NCI-H1930 (cell line): ENCODE data around the gene COL5A1.

Experiments
- DNase-seq, 2 experiments: peaks; one replicate each; lab custom pipeline; 2025; lab: John Stamatoyannopoulos, UW

COL5A1 gene

DNA sequence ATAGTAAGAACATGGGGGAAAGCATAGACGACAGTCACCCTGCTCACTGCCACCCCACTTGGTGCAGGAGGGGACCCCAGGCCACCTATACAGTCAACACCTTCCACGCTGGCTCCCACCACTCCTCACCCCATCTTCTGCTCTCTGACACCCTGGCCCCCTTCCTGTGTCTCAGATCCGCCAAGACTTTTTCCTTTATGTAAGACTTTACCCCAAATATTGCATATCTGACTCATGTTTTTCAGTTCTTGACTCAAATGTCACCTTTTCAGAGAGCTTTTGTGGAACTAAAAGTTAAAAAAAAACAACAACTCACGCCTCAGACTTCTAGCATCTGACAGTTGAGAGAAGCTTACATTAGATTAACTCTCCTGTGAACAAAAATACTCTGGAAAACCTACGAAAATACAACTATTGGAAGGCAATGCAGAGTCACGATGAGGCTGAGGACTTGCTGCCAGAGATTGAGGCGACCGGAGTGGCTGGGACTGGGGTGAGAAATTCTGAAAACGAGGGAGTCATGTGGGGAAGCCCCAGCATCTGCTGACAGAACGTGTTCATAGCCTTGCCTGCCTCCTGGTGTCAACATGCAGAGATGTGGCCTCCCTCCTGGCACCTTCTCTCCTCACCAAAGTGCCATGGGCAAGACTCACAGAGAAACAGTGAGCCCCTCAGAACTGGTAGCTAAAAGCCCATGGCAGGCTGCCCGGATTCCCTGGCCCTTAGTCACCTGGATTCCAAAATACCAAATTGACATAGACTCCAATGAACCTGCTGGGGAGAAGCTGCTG lies 216.6 kb downstream of the COL5A1 start:
- DNase-seq = no peak

DNA sequence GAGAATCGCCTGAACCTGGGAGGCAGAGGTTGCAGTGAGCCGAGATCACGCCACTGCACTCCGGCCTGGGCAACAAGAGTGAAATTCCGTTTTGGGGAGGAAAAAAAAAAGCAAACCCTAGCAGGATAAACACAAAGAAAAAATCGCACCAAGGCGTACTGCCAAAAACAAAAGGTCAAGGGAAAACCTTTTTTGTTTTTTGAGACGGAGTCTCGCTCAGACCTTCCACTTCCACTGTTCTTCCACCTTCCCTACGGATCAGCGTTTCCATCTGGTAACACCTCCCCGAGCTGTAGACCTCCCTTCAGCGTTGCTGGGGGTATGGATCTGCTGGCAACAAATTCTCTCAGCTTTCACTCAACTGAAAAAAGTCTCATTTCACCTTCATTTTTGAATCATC lies 218.9 kb downstream of the COL5A1 start:
- no peak for DNase-seq

DNA sequence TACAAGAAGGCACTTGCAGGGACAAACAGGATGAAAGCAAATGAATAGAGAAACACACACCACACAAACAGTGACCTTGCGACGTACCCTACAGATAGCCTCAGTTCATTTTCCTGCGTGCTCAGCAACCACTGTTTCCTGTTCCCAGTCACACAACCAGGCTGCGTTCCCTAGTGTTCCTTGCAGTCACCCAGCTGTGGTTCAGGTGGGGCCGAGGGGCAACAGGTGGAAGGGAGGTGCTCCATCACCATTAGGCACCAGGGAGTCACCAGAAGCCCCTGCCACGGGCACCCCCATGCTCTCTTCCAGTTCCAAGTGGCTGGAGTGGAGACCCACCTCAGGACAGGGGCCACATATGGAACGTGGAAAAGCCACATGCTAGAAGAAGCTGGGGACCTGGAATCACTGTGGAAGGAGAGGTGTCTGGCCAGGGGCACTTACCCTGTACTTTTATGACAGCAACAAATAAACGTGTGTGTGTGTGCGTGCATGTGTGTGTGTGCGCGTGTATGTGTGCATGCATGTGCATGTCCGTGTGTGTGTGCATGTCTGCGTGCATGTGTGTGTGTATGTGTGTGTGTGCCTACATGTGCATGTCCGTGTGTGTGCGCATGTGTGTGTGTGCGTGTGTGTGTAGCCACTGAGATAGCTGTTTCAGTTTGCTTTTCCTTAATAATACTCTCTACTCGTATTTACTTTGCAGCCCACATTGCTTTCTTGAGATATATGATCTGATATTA lies 220.2 kb downstream of the COL5A1 start:
- DNase-seq = no peak

DNA sequence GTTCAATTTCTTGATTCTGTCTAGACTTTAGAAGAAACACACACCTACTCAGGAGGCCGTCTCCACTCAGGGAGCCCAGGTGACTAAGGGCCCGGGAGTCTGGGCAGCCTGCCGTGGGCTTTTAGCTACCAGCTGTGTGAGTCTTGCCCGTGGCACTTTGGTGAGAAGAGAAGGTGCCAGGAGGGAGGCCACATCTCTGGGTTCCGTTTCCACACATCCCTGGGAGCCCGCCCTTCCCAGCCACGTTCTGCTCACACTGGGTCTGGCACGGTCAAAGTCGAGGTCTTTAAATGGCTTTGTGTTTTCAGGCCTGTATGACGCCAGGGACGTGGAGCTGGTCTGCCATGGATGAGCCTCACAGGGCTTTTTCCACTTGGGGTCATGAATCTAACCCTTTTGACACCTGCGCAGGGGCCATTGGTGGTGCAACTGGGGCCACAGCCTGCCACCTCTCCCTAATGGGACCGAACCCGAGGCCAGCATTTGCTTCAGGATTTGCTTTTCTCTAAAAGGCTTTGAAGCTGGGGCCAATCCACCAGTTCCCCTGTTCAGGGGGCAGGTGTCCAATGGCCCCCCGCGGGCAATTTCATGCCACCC lies 221.8 kb downstream of the COL5A1 start:
- no peak for DNase-seq

DNA sequence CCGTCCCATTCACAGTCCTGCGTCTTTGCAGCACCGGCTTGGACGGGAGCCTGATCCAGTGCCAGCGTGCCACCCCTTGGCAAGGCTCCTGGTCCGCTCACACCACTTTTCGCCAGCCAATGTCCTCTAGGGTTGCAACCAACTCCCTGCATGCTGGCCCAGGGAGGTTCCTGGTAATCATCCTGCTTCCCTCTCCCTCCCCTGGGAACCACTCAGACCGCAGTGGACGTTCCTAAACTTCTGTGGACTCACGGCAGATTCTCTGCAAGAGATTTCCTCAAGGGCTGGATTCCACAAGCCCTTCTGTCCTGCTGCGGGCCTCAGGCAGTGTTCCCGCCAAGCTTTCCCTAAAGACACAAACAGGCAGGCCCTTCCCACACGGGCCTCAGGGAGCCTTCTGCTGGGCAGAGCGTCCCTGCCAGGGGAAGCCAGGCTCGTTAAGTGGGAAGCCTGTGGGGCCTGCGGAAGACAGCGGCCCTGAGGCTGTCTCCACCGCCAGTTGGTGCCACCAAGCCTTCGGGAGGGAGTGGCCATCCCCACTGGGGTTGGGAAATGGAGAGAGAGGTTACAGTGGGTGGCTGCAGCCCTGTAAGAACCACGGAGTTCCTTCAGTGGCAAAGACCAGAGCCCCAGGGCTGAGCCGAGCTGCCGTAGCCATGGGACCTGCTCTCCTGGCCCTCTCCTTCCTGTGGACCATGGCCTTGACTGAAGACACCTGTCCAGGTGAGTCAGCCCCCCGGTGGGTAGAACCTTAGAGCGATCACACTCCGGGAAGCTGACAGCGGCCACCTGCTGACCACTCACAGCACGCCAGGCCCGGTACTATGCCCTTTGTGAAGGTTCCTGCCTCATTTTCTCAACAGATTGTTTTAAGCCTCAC lies 222.6 kb downstream of the COL5A1 start:
- DNase-seq = no peak

DNA sequence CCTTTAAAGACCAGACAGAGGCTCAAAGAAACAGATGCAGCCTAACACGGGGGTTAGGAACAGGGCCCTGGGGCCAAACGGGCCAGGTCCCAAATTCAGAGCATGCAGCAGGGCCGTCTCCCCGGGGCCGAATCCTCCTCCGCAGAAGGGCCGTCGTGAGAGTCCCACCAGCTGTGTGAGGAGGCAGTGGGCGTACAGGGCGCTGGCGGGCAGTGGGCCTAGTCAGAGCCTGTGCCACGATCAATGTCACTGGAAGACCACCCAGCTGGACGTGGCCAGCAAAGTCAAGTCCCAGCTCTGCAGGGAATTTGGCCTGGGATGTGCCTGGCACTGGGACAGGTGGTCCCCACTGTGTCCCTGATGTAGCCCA lies 223.2 kb downstream of the COL5A1 start:
- DNase-seq = no peak

DNA sequence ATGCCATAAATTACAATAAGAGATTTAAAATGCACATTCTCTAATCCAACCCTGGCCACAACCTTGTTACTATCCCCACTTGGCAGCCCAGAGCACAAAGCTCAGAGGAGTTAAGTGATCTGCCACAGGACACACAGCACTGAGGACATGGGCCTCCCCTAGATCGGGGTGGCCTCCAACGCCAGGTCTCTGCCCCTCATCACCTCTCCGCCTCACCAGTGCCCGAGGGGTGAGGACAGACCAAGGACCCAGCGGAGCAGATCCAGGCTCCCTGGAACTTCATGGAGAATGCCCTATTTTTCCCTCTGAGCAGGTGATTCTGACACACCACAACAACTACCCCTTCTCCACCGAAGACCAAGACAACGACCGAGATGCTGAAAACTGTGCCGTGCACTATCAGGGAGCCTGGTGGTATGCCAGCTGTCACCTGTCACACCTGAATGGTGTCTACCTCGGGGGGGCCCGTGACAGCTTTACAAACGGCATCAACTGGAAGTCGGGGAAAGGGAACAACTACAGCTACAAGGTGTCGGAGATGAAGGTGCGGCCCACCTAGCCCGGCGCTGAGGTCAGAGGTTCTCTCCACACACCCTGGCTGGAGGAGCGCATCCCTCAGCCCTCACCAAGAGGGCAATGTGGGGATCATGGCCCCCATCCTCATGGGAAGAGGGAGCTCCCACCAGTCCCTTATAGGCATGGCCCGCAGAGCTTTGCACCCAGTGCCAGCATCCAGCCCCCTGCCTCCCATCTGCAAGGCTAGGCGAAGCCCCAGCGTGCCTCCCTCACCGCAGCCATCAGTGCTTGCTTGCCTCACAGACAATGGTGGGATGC lies 226.5 kb downstream of the COL5A1 start:
- no peak for DNase-seq

DNA sequence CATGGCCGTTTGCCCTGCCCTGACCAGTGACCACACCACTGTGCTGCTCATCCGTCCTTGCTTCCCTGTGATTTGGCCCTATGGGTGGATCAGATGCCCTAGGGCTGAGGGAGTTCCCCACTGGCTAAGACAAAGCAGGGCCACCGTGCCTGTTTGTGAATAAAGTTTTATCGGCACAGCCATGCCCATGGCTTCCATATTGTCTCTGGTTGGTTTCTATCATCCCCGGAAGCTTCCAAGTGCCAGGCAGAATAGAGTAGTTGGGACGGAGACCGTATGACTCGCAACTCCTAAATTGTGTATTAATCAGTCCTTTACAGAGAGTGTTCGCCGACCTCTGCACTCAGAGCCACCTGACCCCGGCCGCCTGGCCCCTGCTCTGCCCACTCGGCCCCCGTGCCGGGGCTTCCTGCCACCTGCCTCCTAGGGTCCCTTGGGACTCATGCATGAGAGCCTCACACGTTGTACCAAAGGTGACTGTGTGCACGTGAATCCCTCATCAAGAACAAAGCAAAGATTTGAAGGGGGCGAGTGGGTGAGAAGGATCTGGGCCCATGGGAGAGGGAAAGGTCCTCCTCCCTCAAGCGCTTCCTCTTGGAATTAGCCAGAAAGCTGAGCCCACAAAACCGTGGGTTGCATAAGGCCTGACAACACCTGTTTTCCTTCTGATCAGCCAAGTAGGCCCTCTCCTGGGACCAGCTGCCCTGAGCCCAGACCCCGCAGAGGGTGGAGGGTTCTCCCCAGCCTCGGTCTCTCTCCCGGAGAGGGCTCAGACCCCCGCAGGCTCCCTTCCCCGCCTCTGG lies 227.3 kb downstream of the COL5A1 start:
- no peak for DNase-seq

DNA sequence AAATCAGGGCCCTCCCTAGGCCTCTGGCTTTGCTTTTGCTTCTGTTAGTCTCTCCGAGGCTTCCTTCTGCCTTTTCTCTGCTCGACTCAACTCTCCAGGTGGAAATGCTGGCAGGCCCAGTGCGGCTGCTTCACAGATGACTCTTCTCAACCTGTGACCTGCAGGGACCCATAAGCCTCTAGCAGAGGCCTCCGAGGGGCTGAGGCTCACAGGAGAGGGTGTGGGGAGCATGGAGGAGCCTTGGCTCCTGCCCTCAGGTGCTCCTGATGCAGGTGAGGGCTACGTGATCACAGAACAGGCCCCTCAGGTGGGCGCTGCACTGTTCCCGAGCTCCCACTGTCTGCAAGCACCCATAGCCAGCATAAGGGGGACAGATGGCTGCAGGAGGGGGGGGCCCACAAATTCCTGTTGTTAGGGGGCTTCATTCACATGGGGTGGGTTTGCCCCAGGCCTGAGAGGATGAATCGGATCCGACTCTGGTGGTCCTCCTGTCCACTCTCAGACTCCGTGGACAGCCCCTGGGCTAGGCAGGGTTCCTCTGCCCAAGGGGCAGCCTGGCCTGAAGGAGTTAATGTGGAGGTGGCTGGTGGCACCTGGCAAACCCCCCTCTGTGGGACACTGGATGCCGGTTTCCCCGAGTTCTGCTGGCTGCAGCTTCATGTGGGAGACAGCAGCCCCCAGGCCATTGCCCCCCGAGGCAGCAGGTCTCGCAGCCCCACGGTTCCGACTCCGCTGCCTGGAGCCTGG lies 228.1 kb downstream of the COL5A1 start:
- no peak for DNase-seq

DNA sequence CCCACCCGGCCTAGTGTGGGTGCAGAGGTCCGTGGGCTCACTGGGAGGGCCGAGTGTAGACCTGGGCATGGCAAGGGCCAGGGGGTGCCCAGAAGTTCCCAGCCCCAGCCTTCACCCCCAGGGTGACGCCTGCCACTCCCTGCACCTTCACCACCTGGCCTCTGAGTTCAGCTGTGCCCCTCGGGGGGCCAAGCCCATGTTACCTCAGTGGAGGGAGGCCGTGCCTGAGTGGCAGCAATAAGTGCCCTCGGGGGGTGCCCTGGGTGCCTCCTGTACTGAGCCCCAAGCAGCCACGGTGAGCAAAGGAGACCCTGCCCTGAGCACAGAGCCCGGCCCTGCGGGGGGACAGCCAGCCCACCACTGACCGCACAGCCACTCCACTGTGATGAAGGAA lies 228.7 kb downstream of the COL5A1 start:
- DNase-seq = no peak

DNA sequence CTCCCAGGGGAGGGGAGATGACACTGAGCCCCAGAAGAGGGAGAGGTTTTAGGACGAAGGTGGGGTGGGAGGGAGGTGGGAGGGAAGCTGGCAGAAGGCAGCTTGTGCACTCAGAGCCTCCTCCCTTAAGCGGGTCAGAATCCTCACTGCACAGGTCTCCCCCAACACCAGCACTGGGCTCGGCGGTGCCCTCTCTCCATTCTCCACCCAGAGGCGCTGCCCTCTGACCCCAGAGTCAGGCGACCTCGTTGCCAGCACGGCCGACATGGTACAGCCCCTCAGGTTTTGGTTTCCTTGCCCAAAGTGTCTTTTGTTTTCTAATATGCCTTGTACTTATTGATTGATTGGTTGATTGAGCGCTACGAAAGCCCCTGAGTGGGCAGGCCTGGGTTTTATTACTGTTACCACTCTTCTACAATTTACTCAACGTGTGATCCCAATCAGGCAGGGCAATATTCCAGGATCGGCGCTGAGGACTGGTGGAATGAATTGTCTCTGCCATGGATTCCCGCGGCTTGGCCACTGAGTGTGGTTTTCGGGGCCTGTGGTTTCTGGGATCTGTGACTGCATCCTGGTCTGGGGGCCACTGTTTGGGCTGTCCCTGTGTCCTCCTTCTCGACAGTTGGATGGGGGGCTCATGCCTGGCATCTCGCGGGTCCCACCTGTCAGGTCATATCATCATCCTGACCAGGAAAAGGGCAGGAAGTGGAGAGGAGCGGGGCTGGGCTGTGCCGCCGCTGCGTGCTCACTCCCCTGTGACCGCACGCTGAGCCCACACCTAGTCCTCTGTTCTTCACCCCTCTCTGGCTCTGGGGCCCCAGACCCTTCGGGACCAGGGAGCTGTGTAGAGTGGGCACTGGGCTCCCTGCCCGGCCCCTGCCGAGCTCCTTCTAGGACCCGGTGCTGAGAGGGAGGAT lies 229.4 kb downstream of the COL5A1 start:
- no peak for DNase-seq

DNA sequence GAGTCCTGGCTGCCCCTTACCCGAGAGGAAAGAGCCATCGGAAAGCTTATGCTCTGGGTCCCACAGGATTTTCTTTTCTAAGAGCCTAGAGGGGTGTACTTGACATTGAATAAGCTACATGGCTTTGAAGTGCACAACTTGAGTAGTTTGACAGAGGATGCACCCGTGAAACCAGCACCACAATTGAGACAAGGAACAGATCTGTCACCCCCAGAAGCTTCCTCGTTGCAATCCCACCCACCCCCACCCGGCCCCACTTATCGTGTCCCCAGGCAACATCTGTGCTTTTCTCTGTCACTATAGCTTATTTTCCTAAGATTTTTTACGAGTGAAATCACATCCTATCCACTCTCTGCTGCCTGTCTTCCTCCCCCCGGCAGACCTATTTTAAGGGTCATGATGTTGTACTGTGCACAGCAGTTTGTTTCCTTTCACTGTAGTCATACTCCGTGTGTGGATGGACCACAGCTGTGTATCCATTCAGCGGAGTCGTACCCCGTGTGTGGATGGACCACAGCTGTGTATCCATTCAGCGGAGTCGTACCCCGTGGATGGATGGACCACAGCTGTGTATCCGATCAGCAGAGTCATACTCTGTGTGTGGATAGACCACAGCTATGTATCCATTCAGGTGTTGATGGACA lies 230.2 kb downstream of the COL5A1 start:
- DNase-seq = no peak

DNA sequence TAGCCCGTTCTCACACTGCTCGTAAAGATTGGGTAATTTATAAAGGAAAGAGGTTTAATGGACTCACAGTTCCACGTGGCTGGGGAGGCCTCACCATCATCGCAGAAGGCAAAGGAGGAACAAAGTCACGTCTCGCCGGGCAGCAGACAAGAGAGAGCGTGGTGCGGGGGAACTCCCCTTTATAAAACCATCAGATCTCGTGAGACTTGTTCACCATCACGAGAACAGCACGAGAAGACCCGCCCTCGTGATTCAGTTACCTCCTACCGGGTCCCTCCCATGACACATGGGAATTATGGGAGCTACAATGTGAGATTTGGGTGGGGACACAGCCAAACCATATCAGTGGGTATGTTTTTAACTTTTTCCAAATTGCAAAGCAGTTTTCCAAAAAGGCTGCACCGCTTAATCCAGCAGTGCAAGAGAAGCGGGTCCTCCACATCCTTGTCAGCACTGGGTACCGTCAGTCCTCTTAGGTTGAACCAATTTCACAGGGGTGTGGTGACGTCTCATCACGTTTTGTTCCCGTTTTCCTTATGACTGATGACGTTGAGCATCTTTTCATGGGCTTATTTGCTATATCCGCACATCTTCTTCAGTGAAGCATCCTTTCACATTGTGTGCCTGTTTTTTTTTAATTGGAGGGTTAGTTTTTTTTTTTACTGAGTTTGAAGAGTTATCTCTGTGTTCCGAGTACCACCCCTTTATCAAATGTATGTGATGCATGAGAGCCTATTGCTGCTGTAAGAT lies 231.1 kb downstream of the COL5A1 start:
- DNase-seq = peak in 1 of 2 experiments; percentile 23

DNA sequence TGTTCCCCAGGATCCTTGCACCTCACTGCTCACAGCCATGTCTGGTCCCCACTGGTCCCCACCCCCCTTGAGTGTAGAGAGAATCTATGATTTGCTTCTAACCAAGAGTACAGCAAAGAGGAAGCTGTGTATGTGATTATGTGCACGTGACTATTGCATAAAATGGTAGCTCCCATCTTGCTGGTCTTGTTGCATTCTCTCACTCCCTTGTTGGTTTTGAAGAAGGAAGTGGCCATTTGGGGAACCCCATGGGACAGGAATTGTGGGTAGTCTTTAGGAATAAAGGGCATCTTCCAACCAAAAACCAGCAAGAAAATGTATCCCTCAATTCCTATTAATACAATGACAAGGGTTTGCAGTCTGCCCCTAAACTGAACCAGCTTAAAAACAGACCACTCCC lies 233.8 kb downstream of the COL5A1 start:
- DNase-seq = no peak

DNA sequence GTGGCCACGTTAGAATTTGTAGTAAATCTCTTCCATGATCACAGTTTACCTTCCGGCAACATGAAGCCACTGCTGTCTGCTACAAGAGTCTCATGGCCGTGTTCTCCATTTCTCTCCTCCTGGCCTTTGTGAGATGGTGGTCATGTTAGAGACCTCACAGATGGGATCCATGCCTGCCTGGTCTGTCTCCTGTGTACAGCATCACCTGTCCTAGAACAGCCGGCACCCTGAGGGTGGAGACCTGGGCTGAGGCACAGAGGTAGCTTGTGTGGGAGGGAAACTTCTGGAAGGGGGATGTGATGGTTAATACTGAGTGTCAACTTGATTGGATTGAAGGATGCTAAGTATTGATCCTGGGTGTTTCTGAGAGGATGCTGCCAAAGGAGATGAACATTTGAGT lies 235.9 kb downstream of the COL5A1 start:
- no peak for DNase-seq

DNA sequence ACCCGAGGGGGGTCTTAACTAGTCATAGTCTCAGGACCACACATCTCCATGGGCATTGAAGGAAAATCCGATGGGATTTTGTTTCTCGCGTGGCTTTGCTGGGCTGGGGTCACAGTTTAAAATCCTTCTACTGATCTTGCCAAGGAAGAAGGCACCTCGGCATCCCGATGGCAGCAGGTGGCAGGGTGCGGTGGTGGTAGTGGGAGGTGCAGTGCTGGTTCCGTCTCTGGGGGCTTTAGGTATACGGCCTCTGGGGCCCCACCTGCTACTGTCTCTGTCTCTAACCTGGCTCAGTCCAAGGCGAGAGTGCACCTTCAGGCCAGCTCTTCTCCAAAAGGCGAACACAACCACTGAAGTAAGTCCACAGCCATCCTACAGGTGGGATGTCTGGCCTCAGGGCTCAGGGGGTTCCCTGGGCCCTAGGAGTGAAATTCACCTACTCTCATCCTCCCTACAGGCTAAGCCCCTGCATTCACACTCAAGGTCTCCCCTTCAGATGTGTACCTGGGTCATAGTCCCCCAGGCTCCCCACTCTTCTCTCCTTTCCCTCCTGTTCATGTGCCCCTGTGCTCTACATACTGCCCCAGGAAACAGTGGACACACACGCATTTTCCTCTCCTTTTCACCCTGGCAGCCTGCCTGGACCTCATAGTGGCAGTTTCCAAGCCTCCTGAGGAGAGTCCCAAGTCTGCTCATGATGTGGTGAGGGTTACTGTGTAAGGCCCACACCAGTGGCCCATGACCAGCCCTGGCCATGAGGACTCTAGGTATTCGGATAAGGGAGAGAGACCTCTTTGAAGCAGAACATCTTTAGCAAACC lies 238.3 kb downstream of the COL5A1 start:
- DNase-seq = no peak
